SK-N-SH (cell line): ENCODE measurements around the gene SUCLA2. TPM values are rescaled to one million over a fixed set of nuclear protein-coding genes. Genes with fewer than 3 reads are reported as not detected.

Experiments used
- CTCF ChIA-PET: fragments of 300-600, 350-600 bp; formaldehyde crosslinking; extraction: SDS; loops from one replicate; lab custom pipeline; 2021; lab: Yijun Ruan, JAX
- POLR2A ChIA-PET: fragments of 350-600 bp; sonication (Branson Sonifier 250); formaldehyde crosslinking; extraction: SDS; loops from one replicate; lab custom pipeline; 2020; ENCODE audit warnings: antibody characterized with exemption, inconsistent platforms; lab: Yijun Ruan, JAX
- DNase-seq: peaks from one replicate; pipeline ENCODE4 v3.0.0; 2012
- H2AFZ ChIP-seq: fragments of 200-600 bp; sonication (generic); 2 replicates; pipeline ENCODE4 v1.8.1; 2016; ENCODE audit warnings: antibody characterized with exemption, mild to moderate bottlenecking, low read depth
- H3F3A ChIP-seq: fragments of 200-600 bp; sonication (generic); replicated peaks from 2 replicates; pipeline ENCODE3; 2016; ENCODE audit warnings: antibody characterized with exemption, mild to moderate bottlenecking; ENCODE audit not compliant: insufficient read depth
- H3K27ac ChIP-seq, 2 experiments: fragments of 200-500 bp in 1 of 2; fragments of 200-600 bp in 1 of 2; sonication (Bioruptor generic) in 1 of 2; sonication (generic), shearing (Covaris generic) in 1 of 2; 2 replicates each; pipeline versions ENCODE4 v1.5.1 to v1.6.1; 2014 to 2016; ENCODE audit warnings: low read depth in 2 of 2, inconsistent platforms in 1 of 2, low read length in 1 of 2, mild to moderate bottlenecking in 1 of 2, mixed read lengths in 1 of 2
- H3K27me3 ChIP-seq: fragments of 200-600 bp; sonication (generic), shearing (Covaris generic); 2 replicates; pipeline ENCODE4 v1.6.1; 2016; ENCODE audit warnings: mixed run types; ENCODE audit not compliant: insufficient read depth
- H3K36me3 ChIP-seq, 2 experiments: fragments of 200-500 bp in 1 of 2; fragments of 200-600 bp in 1 of 2; sonication (Bioruptor generic) in 1 of 2; sonication (generic) in 1 of 2; replicated peaks in 1 of 2; 2 replicates each; pipeline versions ENCODE3 to v1.5.1; 2014 to 2016; ENCODE audit warnings: low read length in 1 of 2, mild to moderate bottlenecking in 1 of 2; ENCODE audit not compliant: insufficient read depth in 2 of 2, control insufficient read depth in 1 of 2
- H3K4me1 ChIP-seq, 2 experiments: fragments of 200-500 bp in 1 of 2; fragments of 200-600 bp in 1 of 2; sonication (Bioruptor generic) in 1 of 2; sonication (generic), shearing (Covaris generic) in 1 of 2; 2 replicates each; pipeline versions ENCODE4 v1.5.1 to v1.6.1; 2014 to 2016; ENCODE audit warnings: low read depth in 1 of 2, low read length in 1 of 2, mixed run types in 1 of 2; ENCODE audit not compliant: insufficient read depth in 2 of 2, control insufficient read depth in 1 of 2
- H3K4me2 ChIP-seq: fragments of 200-600 bp; sonication (generic), shearing (Covaris generic); 2 replicates; pipeline ENCODE4 v1.6.1; 2017; ENCODE audit warnings: mixed run types
- H3K4me3 ChIP-seq, 2 experiments: fragments of 200-500 bp in 1 of 2; fragments of 200-600 bp in 1 of 2; sonication (Bioruptor generic) in 1 of 2; sonication (generic), shearing (Covaris generic) in 1 of 2; 2 replicates each; pipeline versions ENCODE4 v1.5.1 to v1.8.1; 2014 to 2016; ENCODE audit warnings: low read depth in 2 of 2, inconsistent platforms in 1 of 2, low read length in 1 of 2, mild to moderate bottlenecking in 1 of 2, mixed read lengths in 1 of 2, moderate library complexity in 1 of 2
- H3K79me2 ChIP-seq: fragments of 200-600 bp; sonication (generic); 2 replicates; pipeline ENCODE4 v1.8.1; 2017; ENCODE audit warnings: mild to moderate bottlenecking; ENCODE audit not compliant: insufficient read depth
- H3K9ac ChIP-seq: fragments of 200-600 bp; sonication (generic); 2 replicates; pipeline ENCODE4 v1.6.1; 2017; ENCODE audit warnings: mixed run types
- H3K9me2 ChIP-seq: fragments of 200-600 bp; sonication (generic); 2 replicates; pipeline ENCODE4 v1.6.1; 2017; ENCODE audit warnings: mixed run types
- H3K9me3 ChIP-seq: fragments of 200-600 bp; sonication (generic); 2 replicates; pipeline ENCODE4 v1.6.1; 2017; ENCODE audit warnings: mixed run types, mild to moderate bottlenecking, moderate library complexity
- H4K20me1 ChIP-seq: fragments of 200-600 bp; sonication (generic); 2 replicates; pipeline ENCODE4 v1.6.1; 2017; ENCODE audit warnings: mild to moderate bottlenecking, mixed run types; ENCODE audit not compliant: insufficient read depth
- GABPA ChIP-seq: IDR thresholded peaks from 2 replicates; pipeline ENCODE4 v1.4.0; 2012; ENCODE audit warnings: low read depth, mild to moderate bottlenecking
- JUND ChIP-seq: IDR thresholded peaks from 2 replicates; pipeline ENCODE4 v1.4.0; 2012
- MEF2A ChIP-seq: IDR thresholded peaks from 2 replicates; pipeline ENCODE4 v1.4.0; 2012; ENCODE audit warnings: low read depth, borderline replicate concordance
- MXI1 ChIP-seq: IDR thresholded peaks from 2 replicates; pipeline ENCODE4 v1.6.1; 2012; ENCODE audit warnings: mild to moderate bottlenecking, low read depth, low read length, improper control_type of control experiment
- POLR2AphosphoS5 ChIP-seq: IDR thresholded peaks from 2 replicates; pipeline ENCODE4 v1.6.1; 2012; ENCODE audit warnings: low read depth, low read length
- RCOR1 ChIP-seq: fragments of 150-350 bp; IDR thresholded peaks from 2 replicates; pipeline ENCODE4 v1.6.1; 2017; ENCODE audit warnings: antibody characterized with exemption, low read length
- REST ChIP-seq: IDR thresholded peaks from 2 replicates; pipeline ENCODE4 v1.6.1; 2012; ENCODE audit warnings: mild to moderate bottlenecking, low read depth, low read length, moderate library complexity
- RXRA ChIP-seq: IDR thresholded peaks from 2 replicates; pipeline ENCODE4 v1.4.0; 2012; ENCODE audit warnings: low read depth, mild to moderate bottlenecking, borderline replicate concordance
- SMC3 ChIP-seq: IDR thresholded peaks from 2 replicates; pipeline ENCODE4 v1.6.1; 2012; ENCODE audit warnings: low read depth, low read length, improper control_type of control experiment
- TCF12 ChIP-seq: IDR thresholded peaks from 2 replicates; pipeline ENCODE4 v1.4.0; 2012
- WGBS: methylation state at CpG from one replicate; pipeline ENCODE4 v1.1.6; 2017; ENCODE audit warnings: low lambda C conversion rate; 5-methylcytosine and 5-hydroxymethylcytosine counted together
- polyA plus RNA-seq, 3 experiments: library from polyadenylated mRNA; depleted of rRNA; stranded (reverse); fragments of >200 nt; gene quantifications; 2 replicates each; pipeline ENCODE4 v1.2.3, GENCODE V29; 2012
- TF ChIP-seq, protein P1 (sequence below): IDR thresholded peaks from 2 replicates; pipeline ENCODE4 v1.4.0; 2012; ENCODE audit warnings: low read depth, borderline replicate concordance

The SUCLA2 gene
- polyA plus RNA-seq, 1 of the 3 experiments (the other 2 are of a cell fraction), result 24.8 TPM

DNA sequence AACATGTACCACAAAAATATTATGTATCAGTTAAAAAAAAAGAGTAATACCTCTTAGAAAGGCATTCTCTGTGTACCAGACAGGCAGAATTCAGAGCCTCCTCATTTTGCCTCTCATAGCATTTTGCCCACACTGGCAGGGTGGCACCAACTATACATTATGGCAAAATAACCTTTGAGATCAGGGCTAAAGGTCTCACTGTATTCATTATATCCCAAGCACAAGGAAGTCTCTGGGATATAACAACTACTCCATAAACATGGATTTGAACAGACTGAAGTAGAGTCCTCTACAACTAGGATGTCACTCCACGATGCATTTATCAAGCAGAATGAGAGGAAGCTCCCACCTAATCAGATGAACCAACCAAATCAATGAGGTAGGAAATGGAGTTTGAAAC lies 10.6 kb downstream of the SUCLA2 start:
- 100% methylated on average over 1 of the region's 1 CpG for WGBS
- ChIA-PET POLR2A (no interaction called here), CTCF (interaction anchor here (0.6 kb wide), 1 partner anchor 1413 kb away, joined by 3 read pairs; no protein-coding TSS in a partner anchor)
- Histone ChIP-seq H3K4me1 (no peaks in the 10 kb centered on the region), H3K27ac (no peak overlapping the region), H3K9me2 (no peaks in the 10 kb centered on the region), H3K79me2 (peaks cover 59% of the 10 kb centered on the region), H3K36me3 (peaks cover 47 to 74% of the 10 kb centered on the region in 2 experiments), H3K27me3 (no peaks in the 10 kb centered on the region), H3F3A (no peaks in the 10 kb centered on the region), H3K9me3 (no peaks in the 10 kb centered on the region), H4K20me1 (no peaks in the 10 kb centered on the region), H2AFZ (no peak overlapping the region), H3K4me2 (no peak overlapping the region), H3K4me3 (no peak overlapping the region), H3K9ac (no peak overlapping the region)
- DNase-seq, result no peak
- TF ChIP-seq RCOR1 (no peak), POLR2AphosphoS5 (no peak), GABPA (no peak)
- TF ChIP-seq, protein P1, sequence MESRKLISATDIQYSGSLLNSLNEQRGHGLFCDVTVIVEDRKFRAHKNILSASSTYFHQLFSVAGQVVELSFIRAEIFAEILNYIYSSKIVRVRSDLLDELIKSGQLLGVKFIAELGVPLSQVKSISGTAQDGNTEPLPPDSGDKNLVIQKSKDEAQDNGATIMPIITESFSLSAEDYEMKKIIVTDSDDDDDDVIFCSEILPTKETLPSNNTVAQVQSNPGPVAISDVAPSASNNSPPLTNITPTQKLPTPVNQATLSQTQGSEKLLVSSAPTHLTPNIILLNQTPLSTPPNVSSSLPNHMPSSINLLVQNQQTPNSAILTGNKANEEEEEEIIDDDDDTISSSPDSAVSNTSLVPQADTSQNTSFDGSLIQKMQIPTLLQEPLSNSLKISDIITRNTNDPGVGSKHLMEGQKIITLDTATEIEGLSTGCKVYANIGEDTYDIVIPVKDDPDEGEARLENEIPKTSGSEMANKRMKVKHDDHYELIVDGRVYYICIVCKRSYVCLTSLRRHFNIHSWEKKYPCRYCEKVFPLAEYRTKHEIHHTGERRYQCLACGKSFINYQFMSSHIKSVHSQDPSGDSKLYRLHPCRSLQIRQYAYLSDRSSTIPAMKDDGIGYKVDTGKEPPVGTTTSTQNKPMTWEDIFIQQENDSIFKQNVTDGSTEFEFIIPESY, result no peak

DNA sequence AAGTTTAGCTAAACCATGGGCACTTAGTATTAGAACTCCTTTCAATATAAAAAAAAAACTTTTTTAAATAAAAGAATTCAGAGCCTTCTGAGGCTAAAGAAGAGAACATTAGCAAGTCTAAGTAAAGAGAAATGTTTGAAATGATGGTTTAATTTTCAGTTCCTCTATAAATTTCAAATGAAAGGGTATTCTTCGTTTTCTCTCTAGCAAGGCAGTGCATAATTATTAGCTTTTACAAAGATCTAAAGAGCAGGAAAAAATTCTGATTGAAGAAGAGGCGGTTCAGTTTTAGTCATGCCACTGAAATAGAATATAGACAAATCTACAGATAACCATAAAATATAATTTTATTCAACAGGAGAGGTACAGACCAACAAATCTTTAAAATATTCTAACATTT lies 18.0 kb downstream of the SUCLA2 start:
- Histone ChIP-seq H3K36me3 (peaks cover 16 to 71% of the 10 kb centered on the region in 2 experiments), H3K27ac (no peak overlapping the region), H3K4me2 (no peak overlapping the region), H3F3A (peaks cover 5% of the 10 kb centered on the region), H3K9me3 (peaks cover 2% of the 10 kb centered on the region; the same call in 1 of the 2 replicates), H3K79me2 (peaks cover 5% of the 10 kb centered on the region; the same call in 1 of the 2 replicates), H2AFZ (no peak overlapping the region), H3K4me1 (no peaks in the 10 kb centered on the region), H3K27me3 (no peaks in the 10 kb centered on the region), H3K4me3 (no peak overlapping the region), H4K20me1 (no peaks in the 10 kb centered on the region), H3K9me2 (0 out of 2 replicates have a peak, but pooled peaks cover 2% of the 10 kb centered on the region), H3K9ac (no peak overlapping the region)
- DNase-seq, result no peak
- TF ChIP-seq JUND (no peak), TCF12 (no peak), SMC3 (no peak), REST (no peak), RXRA (no peak), MXI1 (no peak), MEF2A (no peak), GABPA (no peak)
- ChIA-PET CTCF (no interaction called here), POLR2A (no interaction called here)
- 93% methylated on average over 2 of the region's 2 CpGs for WGBS
